Loucy (cell line): Measurements from ENCODE around the gene WWTR1.

Experiments used
- H2AFZ ChIP-seq: fragments of 200-600 bp; sonication (generic); 2 replicates; pipeline ENCODE4 v1.6.0; 2016; ENCODE audit warnings: antibody characterized with exemption, mild to moderate bottlenecking, low read length, moderate library complexity
- H3F3A ChIP-seq: fragments of 200-600 bp; 2 replicates; pipeline ENCODE4 v1.6.0; 2016; ENCODE audit warnings: antibody characterized with exemption, low read depth, mild to moderate bottlenecking
- H3K27me3 ChIP-seq: fragments of 200-600 bp; sonication (generic); 2 replicates; pipeline ENCODE4 v1.6.1; 2014; ENCODE audit warnings: low read length, mild to moderate bottlenecking; ENCODE audit not compliant: insufficient read depth, poor library complexity, severe bottlenecking
- H3K36me3 ChIP-seq: fragments of 200-600 bp; sonication (generic); 2 replicates; pipeline ENCODE4 v1.6.1; 2016; ENCODE audit warnings: low read length; ENCODE audit not compliant: insufficient read depth
- H3K4me1 ChIP-seq: fragments of 200-600 bp; sonication (generic); 2 replicates; pipeline ENCODE4 v1.5.1; 2014; ENCODE audit warnings: low read length, mild to moderate bottlenecking; ENCODE audit not compliant: insufficient read depth, poor library complexity, severe bottlenecking
- H3K4me2 ChIP-seq: fragments of 200-600 bp; sonication (generic); 2 replicates; pipeline ENCODE4 v1.6.0; 2014; ENCODE audit warnings: antibody characterized with exemption, low read length, low read depth, mild to moderate bottlenecking; ENCODE audit not compliant: poor library complexity, severe bottlenecking
- H3K4me3 ChIP-seq: fragments of 200-600 bp; sonication (generic); 2 replicates; pipeline ENCODE4 v1.5.1; 2014; ENCODE audit warnings: low read length, mild to moderate bottlenecking, mixed read lengths; ENCODE audit not compliant: poor library complexity, severe bottlenecking
- H3K79me2 ChIP-seq: fragments of 200-600 bp; sonication (generic); 2 replicates; pipeline ENCODE4 v1.6.1; 2014; ENCODE audit warnings: low read length; ENCODE audit not compliant: insufficient read depth
- H3K9ac ChIP-seq: fragments of 200-600 bp; sonication (generic); 2 replicates; pipeline ENCODE4 v1.6.0; 2014; ENCODE audit warnings: mild to moderate bottlenecking, low read depth, low read length, moderate library complexity; ENCODE audit not compliant: poor library complexity, severe bottlenecking
- H3K9me2 ChIP-seq: fragments of 200-600 bp; sonication (generic); replicated peaks from 2 replicates; pipeline ENCODE4 v1.6.1; 2016; ENCODE audit warnings: low read depth, low read length, mixed read lengths
- H3K9me3 ChIP-seq: fragments of 200-600 bp; sonication (generic); 2 replicates; pipeline ENCODE4 v1.6.1; 2014; ENCODE audit warnings: mild to moderate bottlenecking, antibody characterized with exemption, low read length, low read depth; ENCODE audit not compliant: insufficient read depth
- H4K20me1 ChIP-seq: fragments of 200-600 bp; sonication (generic); 2 replicates; pipeline ENCODE4 v1.6.0; 2014; ENCODE audit warnings: antibody characterized with exemption, low read length, mild to moderate bottlenecking; ENCODE audit not compliant: insufficient read depth, poor library complexity, severe bottlenecking
- EZH2phosphoT487 ChIP-seq: fragments of 200-600 bp; IDR thresholded peaks from 2 replicates; pipeline ENCODE4 v1.6.1; 2018; ENCODE audit warnings: antibody characterized with exemption, mild to moderate bottlenecking, moderate library complexity, borderline replicate concordance
- TF ChIP-seq, protein P1 (sequence below): fragments of 200-600 bp; sonication (generic); conservative IDR thresholded peaks from 2 replicates; pipeline ENCODE4 v1.5.1; 2014; ENCODE audit warnings: mild to moderate bottlenecking, antibody characterized with exemption, low read length

WWTR1 gene

DNA sequence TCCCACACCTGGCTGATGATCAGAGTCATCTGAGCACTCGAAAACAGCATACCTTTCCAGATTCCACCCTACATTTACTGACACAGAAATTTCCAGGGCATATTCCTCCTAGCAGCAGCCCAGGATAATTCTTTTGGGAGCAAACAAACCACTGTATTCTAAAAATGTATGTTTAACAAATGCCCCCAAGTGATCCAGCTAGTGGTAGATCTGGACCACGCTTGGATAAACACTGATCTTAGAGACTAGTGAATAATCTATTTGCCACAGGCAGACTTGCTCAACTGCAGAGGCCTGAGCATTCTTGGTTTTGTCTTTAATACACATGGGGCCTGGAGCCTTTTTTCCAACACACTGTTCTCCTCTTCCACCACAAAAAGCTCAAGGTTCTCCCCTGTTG, 93.7 kb downstream of the WWTR1 start:
- Histone ChIP-seq H3K79me2 (no peaks in the 10 kb centered on the region), H3K9me2 (no peaks in the 10 kb centered on the region), H3K4me2 (no peak overlapping the region), H3K9ac (no peak overlapping the region), H2AFZ (no peak overlapping the region), H3K36me3 (no peaks in the 10 kb centered on the region), H3K4me1 (no peaks in the 10 kb centered on the region), H3K4me3 (no peak overlapping the region), H3K9me3 (no peaks in the 10 kb centered on the region), H3F3A (no peaks in the 10 kb centered on the region), H3K27me3 (no peaks in the 10 kb centered on the region), H4K20me1 (no peaks in the 10 kb centered on the region)
- no peak for TF ChIP-seq EZH2phosphoT487
- TF ChIP-seq, protein P1, sequence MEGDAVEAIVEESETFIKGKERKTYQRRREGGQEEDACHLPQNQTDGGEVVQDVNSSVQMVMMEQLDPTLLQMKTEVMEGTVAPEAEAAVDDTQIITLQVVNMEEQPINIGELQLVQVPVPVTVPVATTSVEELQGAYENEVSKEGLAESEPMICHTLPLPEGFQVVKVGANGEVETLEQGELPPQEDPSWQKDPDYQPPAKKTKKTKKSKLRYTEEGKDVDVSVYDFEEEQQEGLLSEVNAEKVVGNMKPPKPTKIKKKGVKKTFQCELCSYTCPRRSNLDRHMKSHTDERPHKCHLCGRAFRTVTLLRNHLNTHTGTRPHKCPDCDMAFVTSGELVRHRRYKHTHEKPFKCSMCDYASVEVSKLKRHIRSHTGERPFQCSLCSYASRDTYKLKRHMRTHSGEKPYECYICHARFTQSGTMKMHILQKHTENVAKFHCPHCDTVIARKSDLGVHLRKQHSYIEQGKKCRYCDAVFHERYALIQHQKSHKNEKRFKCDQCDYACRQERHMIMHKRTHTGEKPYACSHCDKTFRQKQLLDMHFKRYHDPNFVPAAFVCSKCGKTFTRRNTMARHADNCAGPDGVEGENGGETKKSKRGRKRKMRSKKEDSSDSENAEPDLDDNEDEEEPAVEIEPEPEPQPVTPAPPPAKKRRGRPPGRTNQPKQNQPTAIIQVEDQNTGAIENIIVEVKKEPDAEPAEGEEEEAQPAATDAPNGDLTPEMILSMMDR = no peak

DNA sequence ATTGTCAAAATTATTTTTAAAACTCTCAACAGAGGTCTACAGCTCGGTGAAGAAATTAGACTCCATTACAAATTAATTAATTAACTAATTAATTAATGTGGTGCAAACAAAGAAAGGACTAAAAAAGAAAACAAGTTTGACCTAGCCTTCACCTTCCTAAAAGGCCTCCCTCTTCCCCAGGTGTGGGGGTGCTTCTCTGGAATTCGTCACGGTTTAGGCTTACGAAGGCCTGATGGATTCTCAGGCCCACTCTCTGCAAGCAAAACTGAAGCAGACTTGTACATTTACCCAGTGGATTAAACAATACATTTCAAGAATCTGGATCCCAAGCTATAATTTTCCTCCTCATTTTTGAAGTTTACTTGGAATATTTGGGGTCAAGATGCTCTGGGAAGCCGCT, 94.7 kb downstream of the WWTR1 start:
- Histone ChIP-seq H3K9ac (no peak overlapping the region), H4K20me1 (no peaks in the 10 kb centered on the region), H3K9me2 (no peaks in the 10 kb centered on the region), H3K4me2 (no peak overlapping the region), H3F3A (no peaks in the 10 kb centered on the region), H3K4me3 (no peak overlapping the region), H3K27me3 (no peaks in the 10 kb centered on the region), H2AFZ (no peak overlapping the region), H3K36me3 (no peaks in the 10 kb centered on the region), H3K4me1 (no peaks in the 10 kb centered on the region), H3K9me3 (no peaks in the 10 kb centered on the region), H3K79me2 (no peaks in the 10 kb centered on the region)
- TF ChIP-seq, protein P1 = no peak
- no peak for TF ChIP-seq EZH2phosphoT487

DNA sequence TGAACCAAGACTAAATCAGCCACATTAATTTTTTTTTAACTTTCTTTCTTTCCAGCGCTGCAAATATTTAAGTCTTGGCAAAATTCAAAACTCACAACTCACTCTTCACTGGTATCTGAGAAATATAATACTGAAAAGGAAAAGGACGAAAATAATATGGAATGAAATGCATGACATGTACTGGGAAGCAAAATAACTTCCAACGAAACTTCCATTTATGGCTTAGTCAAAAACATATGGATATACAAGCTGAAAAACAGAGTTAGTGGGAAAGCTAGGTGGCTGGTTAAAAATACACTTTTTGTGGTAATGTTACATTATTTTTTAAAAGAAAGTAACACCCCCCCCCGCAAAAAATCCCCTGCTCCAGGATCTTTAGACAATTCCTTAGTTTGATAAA, 97.2 kb downstream of the WWTR1 start:
- Histone ChIP-seq H3K4me3 (no peak overlapping the region), H3K4me1 (no peaks in the 10 kb centered on the region), H3K4me2 (no peak overlapping the region), H3K9me3 (no peaks in the 10 kb centered on the region), H3K9me2 (no peaks in the 10 kb centered on the region), H3K36me3 (no peaks in the 10 kb centered on the region), H3F3A (no peaks in the 10 kb centered on the region), H3K27me3 (no peaks in the 10 kb centered on the region), H2AFZ (no peak overlapping the region), H3K9ac (no peak overlapping the region), H3K79me2 (no peaks in the 10 kb centered on the region), H4K20me1 (no peaks in the 10 kb centered on the region)
- TF ChIP-seq EZH2phosphoT487 = no peak
- TF ChIP-seq, protein P1 = no peak
